HFFc6 (cell line): ENCODE data around the gene PODXL2. TPM values are rescaled to one million over a fixed set of nuclear protein-coding genes. Genes with fewer than 3 reads are reported as not detected.
"Not testable (repeated sequence)": the region's sequence is repeated elsewhere in the genome, so short reads cannot be mapped to it uniquely, and the experiment has no call there.

Experiments used
- DNase-seq: peaks from one replicate; pipeline ENCODE4 v3.0.0-alpha.2; 2018
- H3K27ac Mint-ChIP-seq: 2 replicates; pipeline ENCODE4 v1.8.0; 2020; ENCODE audit warnings: mild to moderate bottlenecking, mixed read lengths
- H3K27me3 Mint-ChIP-seq: 2 replicates; pipeline ENCODE4 v1.8.0; 2021; ENCODE audit warnings: mild to moderate bottlenecking, moderate library complexity, mixed read lengths; ENCODE audit not compliant: insufficient read depth
- H3K36me3 Mint-ChIP-seq: 2 replicates; pipeline ENCODE4 v1.8.0; 2021; ENCODE audit warnings: low read depth, mixed read lengths
- H3K4me1 Mint-ChIP-seq: 2 replicates; pipeline ENCODE4 v1.8.0; 2020; ENCODE audit warnings: low read depth, mixed read lengths
- H3K4me3 Mint-ChIP-seq: 2 replicates; pipeline ENCODE4 v1.8.0; 2020; ENCODE audit warnings: mild to moderate bottlenecking, moderate library complexity, mixed read lengths
- H3K9me3 Mint-ChIP-seq: 2 replicates; pipeline ENCODE4 v1.8.0; 2020; ENCODE audit warnings: mild to moderate bottlenecking, mixed read lengths
- total RNA-seq, 6 experiments: library from RNA; stranded (reverse); fragmentation: NEBNext Ultra II Directional; extraction: Animal tissue kit (Norgen Biotek cat#: 25700); gene quantifications; 2 replicates in 1 of 6; 3 replicates in 5 of 6; pipeline ENCODE4 v1.2.3, GENCODE V29; 2021
- TF ChIP-seq, protein P1 (sequence below): fragments of 200-600 bp; sonication (generic); IDR thresholded peaks from 2 replicates; pipeline ENCODE4 v1.5.0; 2021; ENCODE audit warnings: antibody characterized with exemption, mild to moderate bottlenecking

PODXL2 gene
- total RNA-seq, 6 experiments from 2014 or later, result 0.09 TPM; not detected in 5

DNA sequence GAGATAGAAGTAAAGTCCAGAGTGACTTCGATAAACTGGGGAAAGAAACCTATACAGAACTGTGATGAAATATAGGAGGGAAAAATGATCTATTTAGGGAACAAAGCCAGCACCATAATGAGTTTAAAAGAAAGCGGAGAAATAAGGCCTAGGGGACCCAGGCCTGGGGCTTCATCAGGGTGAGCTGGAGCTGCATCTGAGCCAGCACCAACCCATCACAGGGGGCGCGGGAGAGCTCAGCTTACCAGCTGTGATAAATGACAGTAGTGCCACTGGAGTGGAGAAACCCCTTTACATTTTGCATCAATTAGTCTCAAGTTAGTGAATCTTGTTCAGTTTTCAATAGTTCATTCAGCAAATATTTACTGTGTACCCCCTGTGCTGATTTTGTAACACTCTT, 21.3 kb downstream of the PODXL2 start:
- peaks cover 11% of the 10 kb centered on the region for H3K4me1 Mint-ChIP-seq
- no peaks in the 10 kb centered on the region for H3K36me3 Mint-ChIP-seq
- no peak overlapping the region for H3K4me3 Mint-ChIP-seq
- H3K27me3 Mint-ChIP-seq, result peaks cover 12% of the 10 kb centered on the region
- no peak for DNase-seq
- no peak overlapping the region for H3K27ac Mint-ChIP-seq
- H3K9me3 Mint-ChIP-seq, result no peaks in the 10 kb centered on the region
- TF ChIP-seq, protein P1, sequence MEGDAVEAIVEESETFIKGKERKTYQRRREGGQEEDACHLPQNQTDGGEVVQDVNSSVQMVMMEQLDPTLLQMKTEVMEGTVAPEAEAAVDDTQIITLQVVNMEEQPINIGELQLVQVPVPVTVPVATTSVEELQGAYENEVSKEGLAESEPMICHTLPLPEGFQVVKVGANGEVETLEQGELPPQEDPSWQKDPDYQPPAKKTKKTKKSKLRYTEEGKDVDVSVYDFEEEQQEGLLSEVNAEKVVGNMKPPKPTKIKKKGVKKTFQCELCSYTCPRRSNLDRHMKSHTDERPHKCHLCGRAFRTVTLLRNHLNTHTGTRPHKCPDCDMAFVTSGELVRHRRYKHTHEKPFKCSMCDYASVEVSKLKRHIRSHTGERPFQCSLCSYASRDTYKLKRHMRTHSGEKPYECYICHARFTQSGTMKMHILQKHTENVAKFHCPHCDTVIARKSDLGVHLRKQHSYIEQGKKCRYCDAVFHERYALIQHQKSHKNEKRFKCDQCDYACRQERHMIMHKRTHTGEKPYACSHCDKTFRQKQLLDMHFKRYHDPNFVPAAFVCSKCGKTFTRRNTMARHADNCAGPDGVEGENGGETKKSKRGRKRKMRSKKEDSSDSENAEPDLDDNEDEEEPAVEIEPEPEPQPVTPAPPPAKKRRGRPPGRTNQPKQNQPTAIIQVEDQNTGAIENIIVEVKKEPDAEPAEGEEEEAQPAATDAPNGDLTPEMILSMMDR, result no peak

DNA sequence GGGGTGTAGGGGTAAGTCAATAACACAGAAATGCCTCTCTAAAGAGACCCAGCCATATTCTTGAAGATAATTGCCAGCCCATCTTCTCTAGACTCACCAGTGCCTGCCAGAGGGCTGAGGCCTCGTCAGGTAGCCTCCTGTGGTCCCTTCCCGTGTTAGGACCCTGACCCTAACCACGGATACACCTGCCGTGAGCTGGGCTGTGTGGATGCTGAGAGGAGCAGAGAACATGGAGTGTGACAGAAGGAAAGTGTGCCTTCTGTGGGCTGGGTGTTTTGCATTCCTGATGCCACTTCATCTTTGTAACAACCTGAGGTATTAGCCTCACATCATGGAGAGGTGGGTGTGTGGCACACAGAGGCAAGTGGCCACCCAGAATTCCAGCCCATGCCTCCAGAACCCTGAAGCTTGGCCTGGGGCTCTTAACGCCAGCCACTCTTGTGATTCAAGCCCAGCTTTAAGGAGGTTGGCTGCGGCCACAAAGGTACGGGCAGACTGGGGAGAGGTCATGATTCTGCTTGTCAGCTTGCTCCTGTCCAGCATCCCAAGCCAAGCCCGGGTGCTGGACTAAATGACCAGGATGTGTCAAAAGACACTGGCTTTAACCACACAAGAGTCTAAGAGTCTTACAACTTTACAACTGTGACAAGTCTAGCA, 22.7 kb downstream of the PODXL2 start:
- TF ChIP-seq, protein P1, result no peak
- no peaks in the 10 kb centered on the region for H3K9me3 Mint-ChIP-seq

DNA sequence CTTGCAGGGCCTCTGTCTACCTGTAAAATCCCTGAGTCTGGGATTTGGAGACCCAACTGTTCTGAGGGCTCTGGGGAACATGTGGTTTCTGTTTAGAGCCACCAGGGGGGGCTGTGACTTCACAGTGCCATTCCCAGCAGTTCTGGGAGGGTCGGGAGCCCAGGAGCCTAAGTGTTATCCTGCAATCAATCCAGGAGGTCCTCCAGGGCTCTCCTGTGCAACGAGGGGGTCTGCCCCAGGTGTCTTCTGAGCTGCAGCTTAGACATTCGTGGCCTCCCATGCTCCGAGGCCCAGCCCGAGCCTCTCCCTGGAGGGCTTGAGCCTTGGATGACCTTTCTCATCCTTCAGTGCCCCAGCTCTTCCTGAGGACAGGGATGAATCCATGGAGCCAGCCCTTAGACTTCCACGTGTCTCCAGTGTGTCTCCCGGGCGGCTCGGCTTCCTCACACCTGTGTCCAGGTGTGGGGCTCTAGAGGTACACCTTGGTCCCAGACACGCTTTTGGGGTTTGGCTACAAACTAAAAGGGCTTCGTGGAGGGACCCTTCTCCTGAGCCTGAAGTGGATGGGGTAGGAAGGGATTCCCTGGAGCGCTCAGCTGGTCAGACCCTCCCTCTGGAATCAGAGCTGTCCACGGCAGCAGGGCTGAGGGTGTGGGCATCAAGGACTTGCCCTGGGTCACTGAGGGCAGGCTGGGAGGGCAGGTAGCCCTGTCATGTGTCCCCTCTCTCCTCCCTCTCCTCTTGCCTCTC, 23.4 kb downstream of the PODXL2 start:
- peaks cover 21% of the 10 kb centered on the region for H3K4me1 Mint-ChIP-seq
- no peaks in the 10 kb centered on the region for H3K9me3 Mint-ChIP-seq
- no peak overlapping the region for H3K27ac Mint-ChIP-seq
- TF ChIP-seq, protein P1, result peak; percentile 97
- DNase-seq, result no peak
- H3K27me3 Mint-ChIP-seq, result peaks cover 8% of the 10 kb centered on the region; the same call in 1 of the 2 replicates
- no peaks in the 10 kb centered on the region for H3K36me3 Mint-ChIP-seq
- no peak overlapping the region for H3K4me3 Mint-ChIP-seq

More for the DNA sequence above, 22.7 kb downstream of the PODXL2 start:
- H3K4me3 Mint-ChIP-seq, result no peak overlapping the region
- H3K36me3 Mint-ChIP-seq, result no peaks in the 10 kb centered on the region
- no peak overlapping the region for H3K27ac Mint-ChIP-seq
- H3K27me3 Mint-ChIP-seq, result peaks cover 8% of the 10 kb centered on the region; the same call in 1 of the 2 replicates
- DNase-seq, result no peak
- H3K4me1 Mint-ChIP-seq, result peaks cover 21% of the 10 kb centered on the region

DNA sequence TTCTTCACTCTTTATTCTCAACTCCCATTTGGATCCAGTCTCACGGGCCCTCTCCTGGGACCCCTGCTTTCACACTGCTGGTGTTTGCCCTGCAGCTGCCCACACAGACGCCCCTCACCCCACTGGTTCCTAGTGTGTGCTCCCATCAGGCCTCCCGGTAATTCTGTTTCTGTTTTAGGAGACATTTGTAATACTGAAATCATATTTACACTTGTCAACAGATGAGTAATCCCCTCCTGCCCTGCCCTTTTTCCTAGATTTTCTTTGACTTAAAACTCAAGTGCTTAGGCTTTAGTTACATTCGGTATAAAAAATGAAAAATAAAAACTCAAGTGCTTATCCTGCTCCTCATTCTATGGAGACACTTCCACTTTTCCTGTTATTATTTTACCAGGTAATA, 25.4 kb downstream of the PODXL2 start:
- TF ChIP-seq, protein P1, result no peak
- Mint-ChIP-seq H3K9me3 (no peaks in the 10 kb centered on the region), H3K4me1 (peaks cover 34% of the 10 kb centered on the region), H3K36me3 (no peaks in the 10 kb centered on the region), H3K4me3 (no peak overlapping the region), H3K27ac (no peak overlapping the region), H3K27me3 (peaks cover 5% of the 10 kb centered on the region; the same call in 1 of the 2 replicates)
- DNase-seq, result no peak

DNA sequence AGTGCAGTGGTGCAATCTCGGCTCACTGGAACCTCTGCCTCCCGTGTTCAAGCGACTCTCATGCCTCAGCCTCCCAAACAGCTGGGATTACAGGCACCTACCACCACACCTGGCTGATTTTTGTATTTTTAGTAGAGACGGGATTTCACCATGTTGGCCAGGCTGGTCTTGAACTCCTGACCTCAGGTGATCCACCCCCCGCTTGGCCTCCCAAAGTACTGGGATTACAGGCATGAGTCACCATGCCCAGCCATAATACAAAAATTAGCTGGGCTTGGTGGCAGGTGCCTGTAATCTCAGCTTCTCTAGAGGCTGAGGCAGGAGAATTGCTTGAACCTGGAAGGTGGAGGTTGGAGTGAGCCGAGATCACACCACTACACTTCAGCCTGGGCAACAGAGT, 26.0 kb downstream of the PODXL2 start:
- H3K4me3 Mint-ChIP-seq, H3K36me3 Mint-ChIP-seq, DNase-seq, H3K27ac Mint-ChIP-seq, H3K9me3 Mint-ChIP-seq, H3K27me3 Mint-ChIP-seq: not testable (repeated sequence)
- peaks cover 34% of the 10 kb centered on the region for H3K4me1 Mint-ChIP-seq

DNA sequence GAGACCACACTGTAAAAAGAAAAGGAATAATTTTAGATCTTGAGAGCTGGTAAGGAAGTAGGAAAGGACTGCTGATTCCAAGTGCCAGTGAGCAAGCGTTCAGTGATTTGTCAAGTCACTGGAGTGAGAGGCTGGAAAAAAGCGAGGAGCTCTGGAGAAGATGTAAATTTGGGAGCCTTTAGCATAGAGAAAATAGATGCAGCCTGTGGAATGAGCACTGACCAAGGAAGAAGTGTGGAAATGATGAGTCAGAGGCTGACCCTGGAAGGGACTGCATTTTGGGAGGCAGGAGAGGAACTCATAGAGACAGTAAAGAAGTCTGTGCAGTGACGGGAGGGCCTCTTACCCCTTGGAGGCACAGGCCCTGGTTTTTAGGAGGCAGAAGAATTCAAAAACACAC, 26.7 kb downstream of the PODXL2 start:
- Mint-ChIP-seq H3K4me3 (no peak overlapping the region), H3K4me1 (peaks cover 34% of the 10 kb centered on the region), H3K36me3 (no peaks in the 10 kb centered on the region), H3K9me3 (no peaks in the 10 kb centered on the region), H3K27ac (peak overlapping the region; percentile 47), H3K27me3 (no peaks in the 10 kb centered on the region; the same call in 1 of the 2 replicates)
- DNase-seq, result peak; percentile 58
- TF ChIP-seq, protein P1, result no peak
